ENCODE results near the gene SAXO2.
"Not testable (repeated sequence)": the region's sequence is repeated elsewhere in the genome, so short reads cannot be mapped to it uniquely, and the experiment has no call there.

Gene SAXO2

GRCh38 chr15:82315519-82316246, 53.1 kb downstream of the SAXO2 start:
- DNase-seq, result no peak

GRCh38 chr15:82316247-82317090, 53.9 kb downstream of the SAXO2 start:
- DNase-seq, result not testable (repeated sequence)

GRCh38 chr15:82317091-82317489, 54.5 kb downstream of the SAXO2 start:
- DNase-seq, result no peak

GRCh38 chr15:82317516-82317915, 54.9 kb downstream of the SAXO2 start:
- not testable (repeated sequence) for DNase-seq

- DNase-seq, result not testable (repeated sequence)
Measured at GRCh38 chr15:82318281-82318680, 55.7 kb downstream of the SAXO2 start.

GRCh38 chr15:82319522-82320278, 57.1 kb downstream of the SAXO2 start:
- DNase-seq, result not testable (repeated sequence)

- not testable (repeated sequence) for DNase-seq
Measured at GRCh38 chr15:82320861-82321260, 58.2 kb downstream of the SAXO2 start.

- DNase-seq, result not testable (repeated sequence)
Measured at GRCh38 chr15:82322488-82322887, 59.9 kb downstream of the SAXO2 start.

GRCh38 chr15:82324831-82325230, 62.2 kb downstream of the SAXO2 start:
- not testable (repeated sequence) for DNase-seq

GRCh38 chr15:82325646-82326045, 63.0 kb downstream of the SAXO2 start:
- not testable (repeated sequence) for DNase-seq

- not testable (repeated sequence) for DNase-seq
Measured at GRCh38 chr15:82326896-82327295, 64.3 kb downstream of the SAXO2 start.

- not testable (repeated sequence) for DNase-seq
Measured at GRCh38 chr15:82327372-82327771, 64.8 kb downstream of the SAXO2 start.

GRCh38 chr15:82329039-82329438, 66.4 kb downstream of the SAXO2 start:
- not testable (repeated sequence) for DNase-seq

- DNase-seq, result not testable (repeated sequence)
Measured at GRCh38 chr15:82330921-82331320, 68.3 kb downstream of the SAXO2 start.

- DNase-seq, result not testable (repeated sequence)
Measured at GRCh38 chr15:82331576-82332304, 69.1 kb downstream of the SAXO2 start.

GRCh38 chr15:82332711-82333602, 70.3 kb downstream of the SAXO2 start:
- DNase-seq, result not testable (repeated sequence)

- not testable (repeated sequence) for DNase-seq
Measured at GRCh38 chr15:82333603-82334553, 71.3 kb downstream of the SAXO2 start.

Data from NCI-H526 treated with DMSO at 0.1 percent for 48 hours (cell line).